ENCODE measurements around the gene PRKAR2B.
A peak's percentile ranks its signal among the peaks of the same experiment; 100 is the strongest.

Gene PRKAR2B

GRCh38 chr7:107166736-107167426, 122.4 kb downstream of the PRKAR2B start:
- DNase-seq, result no peak

- DNase-seq, result peak; percentile 71
These were observed 123.2 kb downstream of the PRKAR2B start for GRCh38 chr7:107167483-107168232.

DNA sequence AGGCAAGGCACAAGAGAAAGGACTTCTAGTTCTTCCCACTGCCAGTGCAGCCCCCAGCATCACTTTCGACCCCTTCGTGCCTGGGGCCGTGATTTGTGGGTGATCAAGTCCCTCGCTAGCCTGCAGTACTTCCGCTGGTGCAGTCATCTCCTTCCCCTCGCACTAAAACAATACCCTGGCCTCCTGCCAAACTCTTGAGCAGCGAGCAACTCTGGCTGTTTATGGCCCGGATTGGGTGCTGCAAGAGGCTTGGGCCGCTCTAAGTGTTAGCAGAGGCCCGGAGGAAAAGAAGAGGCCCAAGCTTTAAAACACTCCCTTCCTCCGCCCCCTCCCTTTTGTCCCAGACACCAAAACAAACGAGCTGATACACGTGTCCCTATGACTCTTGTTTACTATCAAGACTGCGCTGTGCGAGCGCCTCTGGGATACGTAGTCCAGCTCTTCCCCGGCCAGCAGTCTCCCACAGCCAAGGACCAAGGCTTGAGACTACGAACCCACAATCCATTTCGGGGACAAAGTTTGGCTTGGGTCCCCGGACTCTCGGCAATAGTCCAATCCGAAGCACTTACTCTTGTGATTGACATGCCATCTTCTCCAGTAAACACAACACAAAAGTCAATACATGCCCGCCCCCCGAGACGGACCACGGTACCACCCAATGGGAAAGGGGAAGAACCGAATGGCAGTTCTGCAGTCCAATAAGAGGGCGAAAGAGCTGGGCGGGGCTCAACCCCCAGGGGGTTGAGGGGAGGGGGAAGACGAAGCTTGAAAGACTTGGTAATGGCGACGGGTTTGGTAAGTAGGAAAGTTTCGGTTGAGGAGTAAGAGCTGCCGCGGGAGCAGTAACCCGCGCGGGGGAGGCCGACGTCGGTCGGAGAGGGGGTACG, 124.0 kb downstream of the PRKAR2B start, which contains the start of gene HBP1:
Gene HBP1, plus strand, starts transcription at position 771 of the 887 bp plus-strand sequence. CDS start 10,891 bp downstream, outside the sequence.
- DNase-seq, result peak; percentile 99

DNA sequence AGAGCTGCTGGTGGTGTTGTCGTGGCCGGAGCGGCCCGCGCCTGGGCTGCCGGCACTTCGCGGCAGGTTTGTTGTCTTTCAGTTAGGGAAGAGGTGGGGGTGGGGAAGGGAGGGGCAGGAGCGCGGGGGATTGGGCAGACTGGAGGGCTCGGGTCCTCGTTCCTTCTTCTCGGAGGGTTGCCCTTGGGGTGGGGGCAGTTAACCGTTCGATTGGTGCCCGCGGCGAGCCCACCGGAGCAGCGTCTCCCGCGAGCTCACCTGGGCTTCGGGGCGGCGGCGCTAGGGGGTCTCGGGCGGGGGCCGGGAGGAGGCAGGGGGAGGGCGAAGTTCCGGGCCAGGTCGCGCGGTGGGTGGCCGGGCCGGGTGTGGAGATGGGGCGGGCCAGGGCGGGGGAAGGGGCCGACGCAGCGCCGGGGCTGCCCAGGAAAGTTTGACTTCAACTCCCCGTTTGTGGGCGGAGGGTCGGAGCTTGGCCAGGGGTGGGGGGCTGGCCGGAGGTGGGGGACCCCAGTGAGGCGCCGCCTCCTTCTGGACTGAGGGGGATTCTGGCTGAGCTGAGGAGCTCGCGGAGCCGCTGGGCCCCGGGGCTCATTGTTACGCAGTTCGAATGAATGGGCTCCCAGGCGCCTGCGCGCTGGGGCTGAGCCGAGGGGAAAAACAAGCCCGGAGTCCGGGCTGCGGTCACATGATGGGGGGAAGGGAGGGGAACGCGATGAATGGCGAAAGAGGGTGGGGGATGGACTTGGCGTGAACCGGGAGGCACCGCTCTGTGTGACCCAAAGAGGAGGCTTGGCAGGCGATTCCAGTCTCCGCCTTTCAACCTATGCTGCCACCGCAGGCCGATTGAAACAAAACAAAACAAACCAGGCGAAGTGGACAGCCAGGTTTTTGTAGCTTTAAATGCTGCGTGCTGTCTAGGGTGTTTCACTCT, 124.9 kb downstream of the PRKAR2B start:
- peak; percentile 91 for DNase-seq

DNA sequence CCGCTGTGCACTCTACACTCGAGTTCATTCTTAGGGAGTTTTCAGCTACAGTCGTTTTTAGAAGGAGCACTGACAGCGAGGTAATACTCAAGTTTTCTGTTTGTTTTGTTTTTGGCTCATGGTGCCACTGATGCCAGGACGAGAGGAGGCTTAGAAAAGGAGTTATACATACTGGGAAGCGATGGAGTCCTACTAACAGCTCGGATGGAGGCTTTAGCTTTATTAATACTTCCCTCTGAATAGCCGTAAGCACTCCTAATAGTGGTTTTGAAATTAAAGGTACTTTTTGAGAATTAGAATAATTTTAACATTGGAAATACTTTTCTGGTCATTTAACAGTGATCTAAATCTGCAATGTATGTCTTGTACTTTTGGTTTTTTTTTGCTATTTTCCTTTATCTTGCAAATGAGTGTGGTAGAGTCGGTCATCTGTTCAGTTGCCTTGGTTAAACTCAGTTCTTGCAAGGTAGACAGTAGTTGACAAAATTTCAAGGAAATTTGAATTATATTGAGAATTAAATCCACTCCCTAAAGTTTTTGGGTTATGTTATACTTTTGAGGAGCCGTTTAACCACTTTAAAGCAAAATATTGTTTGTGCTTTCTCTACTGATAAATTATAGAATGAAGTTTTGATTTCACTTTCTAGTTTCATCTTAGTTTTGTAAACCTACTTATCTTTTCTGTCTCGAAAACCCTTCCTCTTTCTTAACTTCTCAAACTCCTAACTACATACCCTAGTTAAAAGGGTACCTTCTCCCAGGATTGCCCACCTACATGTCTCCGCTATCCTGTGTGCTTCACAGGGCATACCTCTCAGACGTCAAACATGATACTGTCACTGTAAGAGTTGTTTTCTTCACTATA, 125.8 kb downstream of the PRKAR2B start:
- DNase-seq, result no peak

GRCh38 chr7:107171496-107171895, 127.0 kb downstream of the PRKAR2B start:
- DNase-seq, result no peak

- no peak for DNase-seq
These were observed 127.9 kb downstream of the PRKAR2B start for GRCh38 chr7:107172276-107173032.

- no peak for DNase-seq
These were observed 128.7 kb downstream of the PRKAR2B start for GRCh38 chr7:107173191-107173590.

DNA sequence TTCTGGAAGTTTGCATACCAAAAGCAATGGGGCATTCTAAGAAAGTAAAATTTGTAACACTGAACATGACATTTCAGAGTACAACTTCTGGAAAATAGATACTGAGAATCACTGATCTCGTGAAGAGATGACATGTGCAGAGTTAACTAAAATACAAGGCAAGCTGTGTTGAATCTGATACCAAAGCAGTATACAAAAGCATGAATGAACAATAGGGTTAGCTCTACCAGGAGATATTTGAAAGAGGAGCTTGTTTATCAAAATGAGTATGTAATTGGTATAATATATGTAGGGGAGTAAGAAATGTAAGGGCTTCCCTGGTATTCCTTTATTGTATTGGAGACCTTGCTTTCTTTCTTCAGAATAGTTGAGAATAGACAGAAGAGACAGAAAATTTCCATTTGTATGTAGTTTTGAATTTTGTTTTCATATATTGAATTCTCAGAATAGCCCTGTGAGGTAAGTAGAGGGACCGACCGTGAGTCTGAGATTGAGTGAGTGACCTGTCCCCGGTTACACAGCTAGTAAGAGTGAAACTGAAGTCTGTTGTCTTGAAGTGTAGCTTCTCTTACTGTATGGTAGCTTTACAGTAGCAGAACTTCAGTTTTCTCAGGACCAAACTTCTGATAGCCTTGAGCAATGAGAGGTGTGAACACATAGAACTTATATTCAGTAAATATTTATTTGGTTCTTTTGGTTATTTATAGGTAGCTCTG, 129.3 kb downstream of the PRKAR2B start:
- no peak for DNase-seq

DNA sequence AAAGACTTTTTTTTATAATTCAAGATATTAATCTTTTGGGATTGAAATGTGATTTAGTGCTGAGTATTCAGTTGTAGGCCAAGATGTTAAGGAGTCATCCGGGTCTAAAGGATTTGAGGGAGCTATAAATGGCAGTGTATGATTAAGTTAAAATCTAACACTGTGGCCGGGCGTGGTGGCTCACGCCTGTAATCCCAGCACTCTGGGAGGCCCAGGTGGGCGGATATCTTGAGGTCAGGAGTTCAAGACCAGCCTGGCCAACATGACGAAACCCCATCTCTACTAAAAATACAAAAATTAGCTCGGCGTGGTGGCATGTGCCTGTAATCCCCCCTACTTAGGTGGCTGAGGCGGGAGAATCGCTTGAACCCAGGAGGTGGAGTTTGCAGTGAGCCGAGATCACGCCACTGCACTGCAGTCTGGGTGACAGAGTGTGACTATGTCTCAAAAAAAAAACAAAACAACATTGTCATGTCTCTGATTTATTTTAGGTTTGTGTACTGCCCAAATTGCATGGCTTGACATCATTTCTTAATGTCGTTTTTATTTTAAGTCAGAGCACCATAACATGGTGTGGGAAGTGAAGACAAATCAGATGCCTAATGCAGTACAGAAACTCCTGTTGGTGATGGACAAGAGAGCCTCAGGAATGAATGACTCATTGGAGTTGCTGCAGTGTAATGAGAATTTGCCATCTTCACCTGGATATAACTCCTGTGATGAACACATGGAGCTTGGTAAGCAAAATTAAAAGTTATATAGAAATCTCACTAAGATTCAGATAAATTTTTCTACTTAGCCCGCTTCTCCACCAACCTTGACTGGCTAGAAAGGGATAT, 135.0 kb downstream of the PRKAR2B start:
- DNase-seq, result no peak

DNA sequence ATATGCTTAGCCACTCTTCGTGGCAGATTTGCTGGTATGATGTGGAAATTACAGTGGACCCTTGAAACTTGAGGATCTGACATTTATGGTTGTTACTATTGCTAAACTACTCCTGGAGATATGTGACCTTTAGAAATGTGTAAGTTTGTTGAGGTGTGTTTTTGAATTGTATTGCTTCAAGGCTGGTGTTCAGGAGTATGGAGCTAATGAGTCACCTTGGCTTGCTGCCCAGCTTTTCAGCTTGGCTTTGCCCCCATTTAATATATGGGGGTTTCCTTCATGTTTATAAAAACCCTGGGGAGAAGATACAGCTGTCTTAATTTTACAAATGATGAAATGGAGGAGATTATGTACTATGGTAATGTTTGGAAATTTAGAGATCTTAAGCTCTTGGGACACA, 135.9 kb downstream of the PRKAR2B start:
- DNase-seq, result peak; percentile 31

- DNase-seq, result no peak
These were observed 136.7 kb downstream of the PRKAR2B start for GRCh38 chr7:107181172-107181571.

DNA sequence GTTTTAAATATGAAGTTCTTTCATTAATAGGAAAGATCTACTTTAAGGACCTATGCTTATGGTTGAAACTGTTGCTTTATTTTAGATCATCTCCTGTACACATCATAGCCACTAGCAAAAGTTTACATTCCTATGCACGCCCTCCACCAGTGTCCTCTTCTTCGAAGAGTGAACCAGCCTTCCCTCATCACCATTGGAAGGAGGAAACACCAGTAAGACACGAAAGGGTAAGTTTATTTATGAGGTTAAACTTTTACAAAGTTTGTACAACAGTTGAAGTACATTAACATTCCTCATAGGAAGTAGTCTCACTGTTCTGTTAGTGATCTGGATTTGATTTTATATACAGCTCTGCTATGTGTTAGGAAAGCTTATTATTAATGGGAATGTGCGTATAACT, 141.2 kb downstream of the PRKAR2B start:
- no peak for DNase-seq

DNA sequence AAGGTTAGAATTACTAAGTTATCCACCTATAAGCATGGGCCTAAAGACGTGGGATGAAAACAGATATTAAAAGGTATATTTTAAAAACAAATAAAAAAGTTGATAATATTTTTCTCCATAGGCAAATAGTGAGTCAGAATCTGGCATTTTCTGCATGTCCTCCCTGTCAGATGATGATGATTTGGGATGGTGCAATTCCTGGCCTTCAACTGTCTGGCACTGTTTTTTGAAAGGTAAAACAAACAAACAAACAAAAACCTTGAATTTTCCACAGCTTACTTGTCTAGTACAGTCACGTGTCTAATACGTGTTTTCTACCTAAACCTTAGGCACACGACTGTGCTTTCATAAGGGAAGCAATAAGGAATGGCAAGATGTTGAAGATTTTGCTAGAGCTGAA, 141.7 kb downstream of the PRKAR2B start:
- DNase-seq, result no peak

- DNase-seq, result no peak
These were observed 143.3 kb downstream of the PRKAR2B start for GRCh38 chr7:107187774-107188173.

DNA sequence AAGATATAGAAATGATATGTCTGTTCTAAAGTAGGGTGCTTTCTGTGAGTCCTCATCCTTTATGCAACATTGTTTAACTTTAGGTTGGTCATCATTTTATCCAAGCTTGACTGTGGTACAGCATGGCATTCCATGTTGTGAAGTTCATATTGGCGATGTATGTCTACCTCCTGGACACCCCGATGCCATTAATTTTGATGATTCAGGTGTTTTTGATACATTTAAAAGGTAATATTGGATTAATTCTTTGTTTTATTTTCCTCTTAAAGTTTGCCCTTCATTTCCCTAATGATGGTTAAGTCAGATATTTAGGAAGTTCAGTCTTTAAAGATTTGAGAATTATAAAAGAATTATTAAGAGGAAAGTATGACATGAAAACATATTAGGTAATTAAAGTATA, 145.6 kb downstream of the PRKAR2B start:
- no peak for DNase-seq

GRCh38 chr7:107194052-107194451, 149.5 kb downstream of the PRKAR2B start:
- DNase-seq, result no peak

- no peak for DNase-seq
These were observed 152.5 kb downstream of the PRKAR2B start for GRCh38 chr7:107196834-107197610.

All from CD4-positive, alpha-beta T cell treated with Interleukin-12 subunit alpha and Interleukin-12 subunit beta, for 1 hour (primary cell).